ENCODE data around the gene KRTAP12-2.

KRTAP12-2 gene

DNA sequence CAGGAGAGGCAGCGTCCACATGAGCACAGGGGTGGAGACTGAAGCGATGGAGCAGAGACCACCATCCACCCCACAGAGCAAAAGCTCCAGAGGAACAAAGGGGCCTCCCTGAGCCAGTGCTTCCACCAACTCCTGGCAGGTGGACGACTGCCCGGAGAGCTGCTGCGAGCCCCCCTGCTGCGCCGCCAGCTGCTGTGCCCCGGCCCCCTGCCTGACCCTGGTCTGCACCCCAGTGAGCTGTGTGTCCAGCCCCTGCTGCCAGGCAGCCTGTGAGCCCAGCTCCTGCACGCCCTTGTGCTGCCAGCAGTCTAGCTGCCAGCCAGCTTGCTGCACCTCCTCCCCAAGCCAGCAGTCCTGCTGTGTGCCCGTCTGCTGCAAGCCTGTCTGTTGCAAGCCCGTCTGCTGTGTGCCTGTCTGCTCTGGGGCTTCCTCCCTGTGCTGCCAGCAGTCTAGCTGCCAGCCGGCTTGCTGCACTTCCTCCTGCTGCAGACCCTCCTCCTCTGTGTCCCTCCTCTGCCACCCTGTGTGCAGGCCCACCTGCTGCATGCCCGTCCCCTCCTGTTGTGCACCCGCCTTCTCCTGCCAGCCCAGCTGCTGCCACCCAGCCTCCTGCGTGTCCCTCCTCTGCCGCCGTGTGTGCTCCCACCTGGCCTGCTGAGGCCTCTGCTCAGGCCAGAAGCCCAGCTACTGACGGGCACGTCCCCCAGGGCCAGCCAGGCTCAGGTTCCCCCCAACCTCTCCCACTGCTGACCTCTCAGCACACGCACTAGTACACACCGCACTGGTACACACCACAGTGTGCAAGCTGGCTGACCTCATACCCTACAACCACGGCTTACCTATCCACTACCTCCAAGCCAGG, 35.6 kb upstream of the KRTAP12-2 start:
- H3K4me2 ChIP-seq, result no peak overlapping the region
- H2AFZ ChIP-seq (ENCODE audit: low read depth), result no peak overlapping the region
- no peak overlapping the region for H3K9ac ChIP-seq
- H3K79me2 ChIP-seq (ENCODE audit: insufficient read depth, low read depth), result no peaks in the 10 kb centered on the region
- H3K36me3 ChIP-seq (ENCODE audit: insufficient read depth), result no peaks in the 10 kb centered on the region
- H3K4me3 ChIP-seq (IDR thresholded peaks at IDR 0.05; ENCODE audit: insufficient read depth, low read depth, low read length), result no peak overlapping the region
- H4K20me1 ChIP-seq (ENCODE audit: insufficient read depth), result no peaks in the 10 kb centered on the region
- TF ChIP-seq, protein P1, sequence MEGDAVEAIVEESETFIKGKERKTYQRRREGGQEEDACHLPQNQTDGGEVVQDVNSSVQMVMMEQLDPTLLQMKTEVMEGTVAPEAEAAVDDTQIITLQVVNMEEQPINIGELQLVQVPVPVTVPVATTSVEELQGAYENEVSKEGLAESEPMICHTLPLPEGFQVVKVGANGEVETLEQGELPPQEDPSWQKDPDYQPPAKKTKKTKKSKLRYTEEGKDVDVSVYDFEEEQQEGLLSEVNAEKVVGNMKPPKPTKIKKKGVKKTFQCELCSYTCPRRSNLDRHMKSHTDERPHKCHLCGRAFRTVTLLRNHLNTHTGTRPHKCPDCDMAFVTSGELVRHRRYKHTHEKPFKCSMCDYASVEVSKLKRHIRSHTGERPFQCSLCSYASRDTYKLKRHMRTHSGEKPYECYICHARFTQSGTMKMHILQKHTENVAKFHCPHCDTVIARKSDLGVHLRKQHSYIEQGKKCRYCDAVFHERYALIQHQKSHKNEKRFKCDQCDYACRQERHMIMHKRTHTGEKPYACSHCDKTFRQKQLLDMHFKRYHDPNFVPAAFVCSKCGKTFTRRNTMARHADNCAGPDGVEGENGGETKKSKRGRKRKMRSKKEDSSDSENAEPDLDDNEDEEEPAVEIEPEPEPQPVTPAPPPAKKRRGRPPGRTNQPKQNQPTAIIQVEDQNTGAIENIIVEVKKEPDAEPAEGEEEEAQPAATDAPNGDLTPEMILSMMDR (conservative IDR thresholded peaks at IDR 0.05; ENCODE audit: low read depth, low read length), result no peak
- H3K27ac ChIP-seq, result no peak overlapping the region
- peaks cover 80% of the 10 kb centered on the region for H3K27me3 ChIP-seq (ENCODE audit: insufficient read depth, low read depth)
- H3K4me1 ChIP-seq (ENCODE audit: low read depth, poor library complexity, severe bottlenecking), result no peaks in the 10 kb centered on the region

GRCh38 chr21:44701541-44701940, 34.8 kb upstream of the KRTAP12-2 start:
- Histone ChIP-seq H3K4me3 (IDR thresholded peaks at IDR 0.05; ENCODE audit: insufficient read depth, low read depth, low read length) (no peak overlapping the region), H3K4me2 (no peak overlapping the region), H3K36me3 (ENCODE audit: insufficient read depth) (no peaks in the 10 kb centered on the region), H3K9ac (no peak overlapping the region), H3K4me1 (ENCODE audit: low read depth, poor library complexity, severe bottlenecking) (no peaks in the 10 kb centered on the region), H2AFZ (ENCODE audit: low read depth) (no peak overlapping the region), H4K20me1 (ENCODE audit: insufficient read depth) (no peaks in the 10 kb centered on the region), H3K79me2 (ENCODE audit: insufficient read depth, low read depth) (no peaks in the 10 kb centered on the region), H3K27ac (no peak overlapping the region), H3K27me3 (ENCODE audit: insufficient read depth, low read depth) (peaks cover 82% of the 10 kb centered on the region)
- TF ChIP-seq, protein P1 (conservative IDR thresholded peaks at IDR 0.05; ENCODE audit: low read depth, low read length), result no peak

GRCh38 chr21:44701023-44701400, 34.3 kb upstream of the KRTAP12-2 start:
- Histone ChIP-seq H3K79me2 (ENCODE audit: insufficient read depth, low read depth) (no peaks in the 10 kb centered on the region), H3K27me3 (ENCODE audit: insufficient read depth, low read depth) (peaks cover 84% of the 10 kb centered on the region), H3K4me1 (ENCODE audit: low read depth, poor library complexity, severe bottlenecking) (no peaks in the 10 kb centered on the region), H3K27ac (no peak overlapping the region), H4K20me1 (ENCODE audit: insufficient read depth) (no peaks in the 10 kb centered on the region), H3K36me3 (ENCODE audit: insufficient read depth) (no peaks in the 10 kb centered on the region), H2AFZ (ENCODE audit: low read depth) (no peak overlapping the region), H3K9ac (no peak overlapping the region), H3K4me2 (no peak overlapping the region), H3K4me3 (IDR thresholded peaks at IDR 0.05; ENCODE audit: insufficient read depth, low read depth, low read length) (no peak overlapping the region)
- TF ChIP-seq, protein P1 (conservative IDR thresholded peaks at IDR 0.05; ENCODE audit: low read depth, low read length), result no peak

DNA sequence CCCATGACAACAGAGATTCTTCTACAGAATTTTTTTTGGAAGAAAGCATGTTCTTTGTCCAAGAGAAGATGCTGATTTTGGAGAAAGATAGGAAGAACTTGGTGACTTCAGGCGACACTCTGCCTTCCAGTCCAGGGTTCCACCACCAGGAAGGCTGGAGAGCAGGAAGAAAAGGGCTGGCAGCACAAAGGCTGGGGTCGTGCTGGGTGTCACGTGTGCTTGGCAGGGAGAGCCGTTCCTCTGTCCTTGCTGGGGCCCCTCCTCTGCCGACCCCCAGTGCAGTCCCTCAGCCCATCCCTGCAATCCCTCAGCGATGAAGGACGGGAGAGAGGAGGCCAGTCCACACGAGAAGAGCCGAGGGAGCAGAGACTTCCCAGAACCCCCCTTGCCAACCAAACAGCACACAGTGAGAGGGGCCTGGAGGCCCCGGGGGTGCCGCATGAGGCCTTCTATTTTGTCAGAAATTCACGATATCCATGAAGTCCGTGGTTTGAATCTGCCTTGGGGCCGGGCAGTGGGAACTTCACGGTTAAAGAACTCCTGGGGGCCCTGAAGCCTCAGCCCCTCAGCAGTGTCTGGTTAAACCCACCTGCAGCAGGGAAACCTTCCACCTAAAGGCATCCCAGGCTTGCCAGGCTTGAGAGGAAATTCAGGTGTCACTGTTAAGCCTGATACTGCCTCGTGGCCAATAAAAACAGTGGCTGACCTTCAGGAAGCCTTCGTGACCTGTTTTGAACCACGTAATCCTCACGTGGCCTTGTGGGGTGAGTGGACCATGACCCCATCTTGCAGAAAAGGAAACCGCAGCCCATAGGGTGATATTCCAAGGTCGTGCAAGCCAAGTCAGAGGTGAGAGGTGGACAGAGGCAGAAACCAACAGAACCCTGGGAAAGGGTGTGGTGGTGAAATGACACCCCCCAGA, 33.6 kb upstream of the KRTAP12-2 start:
- Histone ChIP-seq H4K20me1 (ENCODE audit: insufficient read depth) (no peaks in the 10 kb centered on the region), H3K4me1 (ENCODE audit: low read depth, poor library complexity, severe bottlenecking) (no peaks in the 10 kb centered on the region), H3K79me2 (ENCODE audit: insufficient read depth, low read depth) (no peaks in the 10 kb centered on the region), H3K27ac (no peak overlapping the region), H3K27me3 (ENCODE audit: insufficient read depth, low read depth) (peaks cover 89% of the 10 kb centered on the region), H3K9ac (no peak overlapping the region), H3K4me2 (no peak overlapping the region), H3K36me3 (ENCODE audit: insufficient read depth) (no peaks in the 10 kb centered on the region), H3K4me3 (IDR thresholded peaks at IDR 0.05; ENCODE audit: insufficient read depth, low read depth, low read length) (no peak overlapping the region), H2AFZ (ENCODE audit: low read depth) (no peak overlapping the region)
- TF ChIP-seq, protein P1 (conservative IDR thresholded peaks at IDR 0.05; ENCODE audit: low read depth, low read length), result no peak

Measured in KMS-11 (cell line).